ENCODE data around the gene GHRHR.

GHRHR gene

DNA sequence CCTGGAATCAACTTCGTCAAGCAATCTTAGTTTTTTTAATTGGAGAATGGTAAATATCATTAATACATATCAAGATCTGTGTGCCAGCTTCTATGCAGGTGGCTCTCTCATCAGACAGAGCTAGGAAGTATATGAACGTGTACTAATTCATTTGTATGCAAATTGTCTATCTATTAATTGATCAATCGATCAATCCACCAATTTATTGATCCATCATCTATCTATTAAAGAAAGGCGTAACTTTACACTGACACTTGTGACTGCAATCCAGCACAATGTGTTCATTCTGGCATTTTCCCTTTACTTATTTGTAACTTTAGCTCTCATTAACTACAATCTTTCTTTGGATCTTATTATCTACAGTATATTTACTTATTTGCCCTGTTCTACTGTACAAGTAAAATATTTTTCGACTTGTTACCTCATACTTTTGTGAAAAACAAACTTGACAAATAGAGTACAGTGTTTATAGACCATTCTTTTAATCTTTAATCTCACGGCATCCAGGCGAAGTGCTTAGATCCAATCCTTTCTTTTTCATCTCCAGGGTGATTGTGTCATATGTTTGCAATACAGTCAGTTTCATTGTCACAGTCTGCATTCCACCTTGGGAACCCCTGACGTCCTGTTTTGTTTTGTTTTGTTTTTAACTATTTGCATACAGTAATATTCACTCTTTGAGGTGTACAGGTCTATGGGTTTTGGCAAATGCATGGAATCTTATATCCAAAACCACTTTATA, 22.0 kb upstream of the GHRHR start:
- no peaks in the 10 kb centered on the region for H3K9me3 ChIP-seq
- H3K4me1 ChIP-seq: no peaks in the 10 kb centered on the region
- peaks cover 17% of the 10 kb centered on the region for H3K27me3 ChIP-seq
- TF ChIP-seq, protein P1, sequence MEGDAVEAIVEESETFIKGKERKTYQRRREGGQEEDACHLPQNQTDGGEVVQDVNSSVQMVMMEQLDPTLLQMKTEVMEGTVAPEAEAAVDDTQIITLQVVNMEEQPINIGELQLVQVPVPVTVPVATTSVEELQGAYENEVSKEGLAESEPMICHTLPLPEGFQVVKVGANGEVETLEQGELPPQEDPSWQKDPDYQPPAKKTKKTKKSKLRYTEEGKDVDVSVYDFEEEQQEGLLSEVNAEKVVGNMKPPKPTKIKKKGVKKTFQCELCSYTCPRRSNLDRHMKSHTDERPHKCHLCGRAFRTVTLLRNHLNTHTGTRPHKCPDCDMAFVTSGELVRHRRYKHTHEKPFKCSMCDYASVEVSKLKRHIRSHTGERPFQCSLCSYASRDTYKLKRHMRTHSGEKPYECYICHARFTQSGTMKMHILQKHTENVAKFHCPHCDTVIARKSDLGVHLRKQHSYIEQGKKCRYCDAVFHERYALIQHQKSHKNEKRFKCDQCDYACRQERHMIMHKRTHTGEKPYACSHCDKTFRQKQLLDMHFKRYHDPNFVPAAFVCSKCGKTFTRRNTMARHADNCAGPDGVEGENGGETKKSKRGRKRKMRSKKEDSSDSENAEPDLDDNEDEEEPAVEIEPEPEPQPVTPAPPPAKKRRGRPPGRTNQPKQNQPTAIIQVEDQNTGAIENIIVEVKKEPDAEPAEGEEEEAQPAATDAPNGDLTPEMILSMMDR (IDR thresholded peaks at IDR 0.05; ENCODE audit: low read depth, low read length): no peak
- no peaks in the 10 kb centered on the region for H3K36me3 ChIP-seq
- H3K4me3 ChIP-seq (ENCODE audit: low read depth, low read length): no peak overlapping the region
- DNase-seq: no peak

DNA sequence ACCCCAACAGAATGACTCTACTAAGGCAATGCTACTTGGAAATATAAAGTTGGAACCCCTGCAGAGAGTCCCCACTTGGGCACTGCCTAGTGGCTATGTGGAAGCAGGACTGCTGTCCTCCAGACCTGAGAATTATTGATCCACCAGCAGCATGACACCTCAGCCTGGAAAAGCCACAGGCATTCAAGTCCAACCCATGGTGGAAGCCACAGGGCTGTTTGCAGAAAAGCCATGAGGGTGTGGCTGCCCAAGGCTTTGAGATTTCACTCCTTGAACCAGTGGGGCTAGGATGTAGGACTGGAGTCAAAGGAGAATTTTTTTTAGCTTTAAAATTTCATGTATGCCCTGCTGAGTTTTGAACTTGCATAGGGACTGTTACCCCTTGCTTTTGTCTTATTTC, 13.6 kb upstream of the GHRHR start:
- Histone ChIP-seq H3K4me1 (no peaks in the 10 kb centered on the region), H3K36me3 (no peaks in the 10 kb centered on the region), H3K9me3 (no peaks in the 10 kb centered on the region), H3K27me3 (peaks cover 21% of the 10 kb centered on the region), H3K4me3 (ENCODE audit: low read depth, low read length) (no peak overlapping the region)
- no peak for DNase-seq
- TF ChIP-seq, protein P1 (IDR thresholded peaks at IDR 0.05; ENCODE audit: low read depth, low read length): no peak

DNA sequence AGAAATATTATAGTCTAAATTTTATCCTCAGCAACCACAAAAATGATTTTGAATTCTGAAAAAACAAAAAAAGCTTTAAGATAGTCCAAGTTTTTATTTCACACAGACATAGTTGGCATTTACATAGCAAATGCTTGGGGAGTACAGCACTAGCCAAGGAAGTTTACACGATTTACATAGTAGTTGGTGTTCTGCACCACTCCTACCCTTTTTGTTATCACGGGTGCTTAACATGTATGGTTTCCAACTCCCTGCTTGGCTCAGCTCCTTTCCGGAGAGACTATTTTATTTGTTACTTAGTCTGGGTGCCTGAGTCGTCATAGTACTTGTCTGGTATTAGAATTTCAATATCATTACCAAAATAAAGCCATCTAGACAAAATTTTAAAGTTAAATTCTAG, 8.8 kb upstream of the GHRHR start:
- Histone ChIP-seq H3K27me3 (peaks cover 12% of the 10 kb centered on the region), H3K4me1 (no peaks in the 10 kb centered on the region), H3K36me3 (no peaks in the 10 kb centered on the region), H3K4me3 (ENCODE audit: low read depth, low read length) (no peak overlapping the region), H3K9me3 (no peaks in the 10 kb centered on the region)
- DNase-seq: no peak
- TF ChIP-seq, protein P1 (IDR thresholded peaks at IDR 0.05; ENCODE audit: low read depth, low read length): no peak

GRCh38 chr7:30956704-30957103, 7.0 kb upstream of the GHRHR start:
- Histone ChIP-seq H3K36me3 (no peaks in the 10 kb centered on the region), H3K4me1 (no peaks in the 10 kb centered on the region), H3K4me3 (ENCODE audit: low read depth, low read length) (no peak overlapping the region), H3K27me3 (0 out of 2 replicates have a peak, but pooled peaks cover 1% of the 10 kb centered on the region), H3K9me3 (no peaks in the 10 kb centered on the region)
- TF ChIP-seq, protein P1 (IDR thresholded peaks at IDR 0.05; ENCODE audit: low read depth, low read length): no peak
- no peak for DNase-seq

GRCh38 chr7:30965372-30965771, 1.6 kb downstream of the GHRHR start:
- TF ChIP-seq, protein P1 (IDR thresholded peaks at IDR 0.05; ENCODE audit: low read depth, low read length): no peak
- no peaks in the 10 kb centered on the region for H3K27me3 ChIP-seq

DNA sequence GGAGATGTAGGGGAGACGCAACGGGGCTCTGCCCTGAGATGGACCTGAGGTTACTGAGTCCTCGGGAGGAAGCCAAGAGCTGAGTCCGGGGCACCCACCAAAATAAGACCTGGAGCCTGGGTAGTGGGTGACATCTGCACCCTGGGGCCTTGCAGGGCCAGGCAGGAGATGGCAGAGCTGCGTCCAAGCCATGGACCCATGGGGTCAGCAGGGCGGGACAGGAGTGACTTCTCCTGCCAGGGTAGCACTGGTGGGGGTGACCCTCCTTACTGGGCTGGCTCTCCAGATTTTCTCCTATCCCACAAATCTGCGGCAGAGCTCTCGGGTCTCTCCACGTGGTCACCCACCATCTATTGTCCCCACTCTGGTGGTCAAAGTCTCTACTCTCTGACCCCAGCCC, 2.1 kb downstream of the GHRHR start:
- H3K27me3 ChIP-seq: no peaks in the 10 kb centered on the region
- no peak for DNase-seq
- no peaks in the 10 kb centered on the region for H3K36me3 ChIP-seq
- no peaks in the 10 kb centered on the region for H3K4me1 ChIP-seq
- H3K9me3 ChIP-seq: no peaks in the 10 kb centered on the region
- no peak overlapping the region for H3K4me3 ChIP-seq (ENCODE audit: low read depth, low read length)
- TF ChIP-seq, protein P1 (IDR thresholded peaks at IDR 0.05; ENCODE audit: low read depth, low read length): no peak

More at GRCh38 chr7:30965372-30965771, 1.6 kb downstream of the GHRHR start:
- H3K36me3 ChIP-seq: no peaks in the 10 kb centered on the region
- no peaks in the 10 kb centered on the region for H3K4me1 ChIP-seq
- DNase-seq: no peak
- no peak overlapping the region for H3K4me3 ChIP-seq (ENCODE audit: low read depth, low read length)
- no peaks in the 10 kb centered on the region for H3K9me3 ChIP-seq
